IMR-90 (cell line): Measurements from ENCODE around the gene CTCF. TPM values are rescaled to one million over a fixed set of nuclear protein-coding genes. Genes with fewer than 3 reads are reported as not detected.

Experiments used
- ATAC-seq: fragments of 200-7000 bp; cut with Tn5 transposase; 2 replicates; pipeline ENCODE4 v1.9.1; 2020; ENCODE audit warnings: low read depth, mild to moderate bottlenecking, moderate library complexity
- BruUV-seq: library from RNA; stranded (reverse); fragments of 400-500 nt; replicated peaks from 2 replicates; lab custom pipeline; 2021; lab: Mats Ljungman, UMichigan
- CTCF ChIA-PET: fragments of 300-600 bp; formaldehyde crosslinking; extraction: SDS; loops from one replicate; lab custom pipeline; 2021; ENCODE audit warnings: antibody characterized with exemption; lab: Yijun Ruan, JAX
- POLR2A ChIA-PET: fragments of 300-600 bp; sonication (Branson Sonifier 250); formaldehyde crosslinking; loops from one replicate; lab custom pipeline; 2022; ENCODE audit warnings: antibody characterized with exemption; ENCODE audit not compliant: unreplicated experiment; lab: Charles Lee
- DNase-seq: peaks from one replicate; pipeline ENCODE4 v3.0.0; 2013
- H2AFZ ChIP-seq: replicated peaks from 2 replicates; pipeline ENCODE3; 2013; ENCODE audit warnings: low read length, mild to moderate bottlenecking; ENCODE audit not compliant: poor library complexity
- H2AK5ac ChIP-seq: 2 replicates; pipeline ENCODE4 v1.6.1; 2013; ENCODE audit warnings: low read depth, low read length, inconsistent platforms
- H2AK9ac ChIP-seq: replicated peaks from 2 replicates; pipeline ENCODE3; 2013; ENCODE audit warnings: mild to moderate bottlenecking, low read depth, low read length, moderate library complexity; ENCODE audit not compliant: poor library complexity
- H2BK120ac ChIP-seq: 2 replicates; pipeline ENCODE4 v1.6.1; 2013; ENCODE audit warnings: low read depth, low read length, inconsistent platforms
- H2BK15ac ChIP-seq: 3 replicates; pipeline ENCODE4 v1.6.1; 2013; ENCODE audit warnings: low read depth, low read length, inconsistent platforms
- H2BK20ac ChIP-seq: 2 replicates; pipeline ENCODE4 v1.6.1; 2013; ENCODE audit warnings: low read depth, mild to moderate bottlenecking, inconsistent platforms, low read length, moderate library complexity
- H2BK5ac ChIP-seq: 2 replicates; pipeline ENCODE4 v1.6.1; 2013; ENCODE audit warnings: mild to moderate bottlenecking, low read depth, low read length, inconsistent platforms; ENCODE audit not compliant: poor library complexity, severe bottlenecking
- H3K14ac ChIP-seq: replicated peaks from 2 replicates; pipeline ENCODE4 v1.6.1; 2013; ENCODE audit warnings: low read depth, low read length, inconsistent platforms
- H3K18ac ChIP-seq: 2 replicates; pipeline ENCODE4 v1.6.1; 2013; ENCODE audit warnings: low read depth, low read length, control low read depth
- H3K23ac ChIP-seq: 2 replicates; pipeline ENCODE4 v1.6.1; 2013; ENCODE audit warnings: low read depth, low read length, inconsistent platforms
- H3K27ac ChIP-seq: 2 replicates; pipeline ENCODE4 v1.5.1; 2013; ENCODE audit warnings: mild to moderate bottlenecking, control low read depth, low read length; ENCODE audit not compliant: insufficient read depth
- H3K27me3 ChIP-seq: 2 replicates; pipeline ENCODE4 v1.6.1; 2013; ENCODE audit warnings: low read length; ENCODE audit not compliant: control insufficient read depth, insufficient read depth
- H3K36me3 ChIP-seq: 2 replicates; pipeline ENCODE4 v1.6.1; 2013; ENCODE audit warnings: low read length, mixed read lengths; ENCODE audit not compliant: control insufficient read depth, insufficient read depth
- H3K4ac ChIP-seq: 2 replicates; pipeline ENCODE4 v1.6.1; 2013; ENCODE audit warnings: low read depth, low read length, inconsistent platforms
- H3K4me1 ChIP-seq: 2 replicates; pipeline ENCODE4 v1.6.1; 2013; ENCODE audit warnings: low read length, mixed read lengths; ENCODE audit not compliant: control insufficient read depth, insufficient read depth
- H3K4me2 ChIP-seq: 2 replicates; pipeline ENCODE4 v1.6.1; 2013; ENCODE audit warnings: low read depth, mild to moderate bottlenecking, control low read depth, low read length, moderate library complexity
- H3K4me3 ChIP-seq: 2 replicates; pipeline ENCODE4 v1.5.1; 2013; ENCODE audit warnings: low read depth, mild to moderate bottlenecking, control low read depth, low read length, moderate library complexity; ENCODE audit not compliant: insufficient read depth
- H3K56ac ChIP-seq: 2 replicates; pipeline ENCODE4 v1.6.1; 2013; ENCODE audit warnings: low read length, inconsistent platforms; ENCODE audit not compliant: insufficient read depth; ENCODE audit errors: extremely low read depth
- H3K79me1 ChIP-seq, 2 experiments: 2 replicates each; pipeline ENCODE4 v1.6.1; 2013; ENCODE audit warnings: low read length in 2 of 2, inconsistent platforms in 1 of 2, low read depth in 1 of 2
- H3K9ac ChIP-seq: 2 replicates; pipeline ENCODE4 v1.6.1; 2013; ENCODE audit warnings: low read depth, low read length, control low read depth
- H3K9me1 ChIP-seq: 2 replicates; pipeline ENCODE4 v1.6.1; 2013; ENCODE audit warnings: low read length, inconsistent platforms; ENCODE audit not compliant: insufficient read depth
- H3K9me3 ChIP-seq: 2 replicates; pipeline ENCODE4 v1.6.1; 2013; ENCODE audit warnings: low read length; ENCODE audit not compliant: control insufficient read depth, insufficient read depth
- H4K20me1 ChIP-seq: 2 replicates; pipeline ENCODE4 v1.6.1; 2013; ENCODE audit warnings: low read length, inconsistent platforms; ENCODE audit not compliant: insufficient read depth
- H4K5ac ChIP-seq: 2 replicates; pipeline ENCODE4 v1.6.1; 2013; ENCODE audit warnings: mild to moderate bottlenecking, low read depth, low read length, control low read depth
- H4K8ac ChIP-seq, 2 experiments: 2 replicates each; pipeline ENCODE4 v1.6.1; 2013; ENCODE audit warnings: low read depth in 2 of 2, low read length in 2 of 2, control low read depth in 1 of 2, inconsistent platforms in 1 of 2
- H4K91ac ChIP-seq: 2 replicates; pipeline ENCODE4 v1.6.1; 2013; ENCODE audit warnings: low read depth, low read length, inconsistent platforms; ENCODE audit not compliant: insufficient read depth
- BHLHE40 ChIP-seq: fragments of 150-350 bp; IDR thresholded peaks from 2 replicates; pipeline ENCODE4 v1.6.1; 2016; ENCODE audit warnings: mild to moderate bottlenecking, low read depth, low read length
- CEBPB ChIP-seq: IDR thresholded peaks from 2 replicates; pipeline ENCODE4 v1.6.1; 2012; ENCODE audit warnings: low read depth, low read length, improper control_type of control experiment
- CHD1 ChIP-seq: IDR thresholded peaks from 2 replicates; pipeline ENCODE4 v1.6.1; 2012; ENCODE audit warnings: low read depth, low read length, improper control_type of control experiment
- FOS ChIP-seq: fragments of 150-350 bp; IDR thresholded peaks from 2 replicates; pipeline ENCODE4 v1.6.1; 2016; ENCODE audit warnings: low read depth, low read length
- MAFK ChIP-seq: IDR thresholded peaks from 2 replicates; pipeline ENCODE4 v1.6.1; 2012; ENCODE audit warnings: low read depth, low read length, improper control_type of control experiment
- MAZ ChIP-seq: IDR thresholded peaks from 2 replicates; pipeline ENCODE4 v1.6.1; 2012; ENCODE audit warnings: low read depth, mild to moderate bottlenecking, low read length, improper control_type of control experiment, moderate library complexity, borderline replicate concordance
- MXI1 ChIP-seq: IDR thresholded peaks from 2 replicates; pipeline ENCODE4 v1.6.1; 2012; ENCODE audit warnings: low read depth, mild to moderate bottlenecking, low read length, moderate library complexity, borderline replicate concordance
- NFE2L2 ChIP-seq: fragments of 150-350 bp; IDR thresholded peaks from 2 replicates; pipeline ENCODE4 v1.6.1; 2016; ENCODE audit warnings: low read depth, mild to moderate bottlenecking, low read length
- POLR2A ChIP-seq: IDR thresholded peaks from 2 replicates; pipeline ENCODE4 v1.6.1; 2012; ENCODE audit warnings: mild to moderate bottlenecking, low read depth, low read length
- RAD21 ChIP-seq: IDR thresholded peaks from 2 replicates; pipeline ENCODE4 v1.6.1; 2012; ENCODE audit warnings: low read length, improper control_type of control experiment
- RCOR1 ChIP-seq: IDR thresholded peaks from 2 replicates; pipeline ENCODE4 v1.6.1; 2012; ENCODE audit warnings: mild to moderate bottlenecking, low read length, improper control_type of control experiment; ENCODE audit not compliant: insufficient replicate concordance
- RFX5 ChIP-seq: IDR thresholded peaks from 2 replicates; pipeline ENCODE4 v1.8.0; 2012; ENCODE audit warnings: low read depth, mild to moderate bottlenecking, low read length, moderate library complexity
- SMC3 ChIP-seq: fragments of 150-350 bp; IDR thresholded peaks from 2 replicates; pipeline ENCODE4 v1.6.1; 2016; ENCODE audit warnings: low read depth, mild to moderate bottlenecking, antibody characterized with exemption, low read length, moderate library complexity
- WGBS, 2 experiments: methylation state at CpG; one replicate each; pipeline versions ENCODE4 v1.1.5 to v1.1.7; 2013; ENCODE audit warnings: missing lambda C conversion rate in 2 of 2; ENCODE audit not compliant: insufficient read length in 1 of 2; ENCODE audit errors: extremely low coverage in 2 of 2; 5-methylcytosine and 5-hydroxymethylcytosine counted together
- dilution Hi-C: fragments of 300-500 bp; cut with HindIII; formaldehyde crosslinking; loops from one replicate; pipeline ENCODE4 v1.14.3; 2018; ENCODE audit warnings: low sequenced_read_pairs; ENCODE audit not compliant: unreplicated experiment
- in situ Hi-C: fragments of 300-500 bp; cut with MboI; formaldehyde crosslinking; loops from 3 replicates; pipeline ENCODE4 v1.14.3; 2019; ENCODE audit warnings: low sequenced_read_pairs, inconsistent platforms, mixed read lengths
- intact Hi-C: fragments of 100-400 bp; cut with micrococcal nuclease; formaldehyde crosslinking; loops from 2 replicates; pipeline ENCODE4 v1.10.0; 2022
- polyA plus RNA-seq, 3 experiments: library from polyadenylated mRNA; depleted of rRNA; stranded (reverse); fragments of >200 nt; gene quantifications; 2 replicates each; pipeline ENCODE4 v1.2.3, GENCODE V29; 2012; ENCODE audit warnings: low replicate concordance in 1 of 3
- total RNA-seq: library from RNA; depleted of rRNA; stranded (reverse); fragments of >200 nt; gene quantifications from 2 replicates; pipeline ENCODE4 v1.2.3, GENCODE V29; 2012
- TF ChIP-seq, protein P1 (sequence below): fragments of 150-350 bp; IDR thresholded peaks from 2 replicates; pipeline ENCODE4 v1.6.1; 2016; ENCODE audit warnings: low read depth, mild to moderate bottlenecking, low read length, moderate library complexity, borderline replicate concordance
- TF ChIP-seq, protein P2 (sequence below): conservative IDR thresholded peaks from 2 replicates; pipeline ENCODE4 v1.5.1; 2012; ENCODE audit warnings: mild to moderate bottlenecking, low read depth, low read length, improper control_type of control experiment
- TF ChIP-seq, protein P3 (sequence below): fragments of 150-350 bp; IDR thresholded peaks from 2 replicates; pipeline ENCODE4 v1.6.1; 2017; ENCODE audit warnings: mild to moderate bottlenecking, antibody characterized with exemption, low read length, low read depth

CTCF gene
- total and polyA plus RNA-seq, 2 of the 4 experiments (the other 2 are of a cell fraction): 16.1 to 22.8 TPM

DNA sequence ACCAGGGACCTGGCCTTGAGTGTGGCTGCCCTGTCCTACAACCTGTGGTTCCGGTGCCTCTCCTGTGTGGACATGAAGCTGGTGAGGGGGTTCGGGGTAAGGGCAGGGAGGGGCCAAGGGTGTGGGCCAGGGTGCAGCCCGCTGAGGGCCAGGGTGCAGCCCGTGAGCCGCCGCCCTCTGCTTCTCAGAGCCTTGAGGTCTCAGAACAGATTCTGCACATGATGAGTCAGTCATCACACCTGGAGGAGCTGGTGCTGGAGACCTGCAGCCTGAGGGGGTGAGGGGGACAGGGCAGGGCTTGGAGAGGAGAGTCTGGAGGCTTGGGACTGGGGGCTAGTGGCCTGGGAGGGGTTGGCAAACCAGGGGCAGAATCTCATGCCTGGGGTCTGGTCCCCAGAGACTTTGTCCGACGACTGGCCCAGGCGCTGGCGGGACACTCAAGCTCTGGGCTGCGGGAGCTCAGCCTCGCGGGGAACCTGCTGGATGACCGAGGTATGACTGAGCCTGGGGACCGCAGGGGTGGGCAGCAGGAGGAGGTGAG is 84.9 kb downstream of the CTCF start:
- Histone ChIP-seq H3K23ac (no peak overlapping the region), H3K9me3 (no peaks in the 10 kb centered on the region), H4K20me1 (peaks cover 8% of the 10 kb centered on the region), H2BK5ac (no peak overlapping the region), H3K79me1 (no peaks in the 10 kb centered on the region), H2AK5ac (no peak overlapping the region), H3K27me3 (peaks cover 75% of the 10 kb centered on the region), H4K91ac (no peak overlapping the region), H3K14ac (no peak overlapping the region), H3K56ac (no peak overlapping the region), H3K36me3 (no peaks in the 10 kb centered on the region), H3K9ac (no peak overlapping the region), H3K4me3 (no peak overlapping the region), H4K8ac (no peak overlapping the region), H3K18ac (no peak overlapping the region), H3K9me1 (no peaks in the 10 kb centered on the region), H2AK9ac (peak overlapping the region; percentile 16), H2BK20ac (no peak overlapping the region), H3K27ac (no peak overlapping the region), H2AFZ (no peak overlapping the region), H4K5ac (no peak overlapping the region), H2BK15ac (no peak overlapping the region), H3K4me2 (no peak overlapping the region), H3K4ac (no peak overlapping the region), H3K4me1 (peaks cover under 1% of the 10 kb centered on the region; the same call in 1 of the 2 replicates), H2BK120ac (no peak overlapping the region)
- POLR2A ChIA-PET: no interaction called here
- in situ Hi-C loops (no loop called here), dilution Hi-C loops (no loop called here), intact Hi-C loops (no loop called here)
- DNase-seq (no peak), ATAC-seq (no peak)
- WGBS, 2 experiments: 66% methylated on average over 3 of the region's 15 CpGs; no CpG with 5 or more reads in 1 of the 2 experiments
- CTCF ChIA-PET: interaction anchor here (0.6 kb wide), 1 partner anchor 100 kb away, joined by 3 read pairs; no protein-coding TSS in a partner anchor
- no peak for TF ChIP-seq FOS
- TF ChIP-seq, protein P1, sequence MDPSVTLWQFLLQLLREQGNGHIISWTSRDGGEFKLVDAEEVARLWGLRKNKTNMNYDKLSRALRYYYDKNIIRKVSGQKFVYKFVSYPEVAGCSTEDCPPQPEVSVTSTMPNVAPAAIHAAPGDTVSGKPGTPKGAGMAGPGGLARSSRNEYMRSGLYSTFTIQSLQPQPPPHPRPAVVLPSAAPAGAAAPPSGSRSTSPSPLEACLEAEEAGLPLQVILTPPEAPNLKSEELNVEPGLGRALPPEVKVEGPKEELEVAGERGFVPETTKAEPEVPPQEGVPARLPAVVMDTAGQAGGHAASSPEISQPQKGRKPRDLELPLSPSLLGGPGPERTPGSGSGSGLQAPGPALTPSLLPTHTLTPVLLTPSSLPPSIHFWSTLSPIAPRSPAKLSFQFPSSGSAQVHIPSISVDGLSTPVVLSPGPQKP: no peak
- no peak for TF ChIP-seq CHD1
- no peak for TF ChIP-seq BHLHE40
- no peak for TF ChIP-seq MAZ
- no peak for TF ChIP-seq MAFK
- TF ChIP-seq RCOR1: no peak
- TF ChIP-seq RAD21: no peak
- TF ChIP-seq MXI1: no peak
- TF ChIP-seq CEBPB: no peak
- TF ChIP-seq, protein P2, sequence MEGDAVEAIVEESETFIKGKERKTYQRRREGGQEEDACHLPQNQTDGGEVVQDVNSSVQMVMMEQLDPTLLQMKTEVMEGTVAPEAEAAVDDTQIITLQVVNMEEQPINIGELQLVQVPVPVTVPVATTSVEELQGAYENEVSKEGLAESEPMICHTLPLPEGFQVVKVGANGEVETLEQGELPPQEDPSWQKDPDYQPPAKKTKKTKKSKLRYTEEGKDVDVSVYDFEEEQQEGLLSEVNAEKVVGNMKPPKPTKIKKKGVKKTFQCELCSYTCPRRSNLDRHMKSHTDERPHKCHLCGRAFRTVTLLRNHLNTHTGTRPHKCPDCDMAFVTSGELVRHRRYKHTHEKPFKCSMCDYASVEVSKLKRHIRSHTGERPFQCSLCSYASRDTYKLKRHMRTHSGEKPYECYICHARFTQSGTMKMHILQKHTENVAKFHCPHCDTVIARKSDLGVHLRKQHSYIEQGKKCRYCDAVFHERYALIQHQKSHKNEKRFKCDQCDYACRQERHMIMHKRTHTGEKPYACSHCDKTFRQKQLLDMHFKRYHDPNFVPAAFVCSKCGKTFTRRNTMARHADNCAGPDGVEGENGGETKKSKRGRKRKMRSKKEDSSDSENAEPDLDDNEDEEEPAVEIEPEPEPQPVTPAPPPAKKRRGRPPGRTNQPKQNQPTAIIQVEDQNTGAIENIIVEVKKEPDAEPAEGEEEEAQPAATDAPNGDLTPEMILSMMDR: no peak
- TF ChIP-seq RFX5: no peak
- no peak for TF ChIP-seq POLR2A
- no peak for TF ChIP-seq NFE2L2
- TF ChIP-seq, protein P3, sequence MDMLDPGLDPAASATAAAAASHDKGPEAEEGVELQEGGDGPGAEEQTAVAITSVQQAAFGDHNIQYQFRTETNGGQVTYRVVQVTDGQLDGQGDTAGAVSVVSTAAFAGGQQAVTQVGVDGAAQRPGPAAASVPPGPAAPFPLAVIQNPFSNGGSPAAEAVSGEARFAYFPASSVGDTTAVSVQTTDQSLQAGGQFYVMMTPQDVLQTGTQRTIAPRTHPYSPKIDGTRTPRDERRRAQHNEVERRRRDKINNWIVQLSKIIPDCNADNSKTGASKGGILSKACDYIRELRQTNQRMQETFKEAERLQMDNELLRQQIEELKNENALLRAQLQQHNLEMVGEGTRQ: no peak
- TF ChIP-seq SMC3: no peak
- no TSS peak for BruUV-seq
